WI38 (cell line): ENCODE measurements around the gene LY9.

Experiments
- H3K4me3 ChIP-seq: 2 replicates; pipeline ENCODE4 v1.5.1; 2011; ENCODE audit warnings: low read depth, mild to moderate bottlenecking, control low read depth, low read length
- CTCF ChIP-seq: IDR thresholded peaks from 2 replicates; pipeline ENCODE4 v1.5.1; 2012; ENCODE audit warnings: low read depth, mild to moderate bottlenecking, control low read depth, low read length

LY9 gene

GRCh38 chr1:160752924-160753323 is 43.0 kb upstream of the LY9 start:
- H3K4me3 ChIP-seq: no peak overlapping the region
- no peak for TF ChIP-seq CTCF

GRCh38 chr1:160753594-160753993 is 42.4 kb upstream of the LY9 start:
- no peak overlapping the region for H3K4me3 ChIP-seq
- TF ChIP-seq CTCF: no peak

- no peak overlapping the region for H3K4me3 ChIP-seq
- TF ChIP-seq CTCF: no peak
Observed at GRCh38 chr1:160755461-160755860, 40.5 kb upstream of the LY9 start.

DNA sequence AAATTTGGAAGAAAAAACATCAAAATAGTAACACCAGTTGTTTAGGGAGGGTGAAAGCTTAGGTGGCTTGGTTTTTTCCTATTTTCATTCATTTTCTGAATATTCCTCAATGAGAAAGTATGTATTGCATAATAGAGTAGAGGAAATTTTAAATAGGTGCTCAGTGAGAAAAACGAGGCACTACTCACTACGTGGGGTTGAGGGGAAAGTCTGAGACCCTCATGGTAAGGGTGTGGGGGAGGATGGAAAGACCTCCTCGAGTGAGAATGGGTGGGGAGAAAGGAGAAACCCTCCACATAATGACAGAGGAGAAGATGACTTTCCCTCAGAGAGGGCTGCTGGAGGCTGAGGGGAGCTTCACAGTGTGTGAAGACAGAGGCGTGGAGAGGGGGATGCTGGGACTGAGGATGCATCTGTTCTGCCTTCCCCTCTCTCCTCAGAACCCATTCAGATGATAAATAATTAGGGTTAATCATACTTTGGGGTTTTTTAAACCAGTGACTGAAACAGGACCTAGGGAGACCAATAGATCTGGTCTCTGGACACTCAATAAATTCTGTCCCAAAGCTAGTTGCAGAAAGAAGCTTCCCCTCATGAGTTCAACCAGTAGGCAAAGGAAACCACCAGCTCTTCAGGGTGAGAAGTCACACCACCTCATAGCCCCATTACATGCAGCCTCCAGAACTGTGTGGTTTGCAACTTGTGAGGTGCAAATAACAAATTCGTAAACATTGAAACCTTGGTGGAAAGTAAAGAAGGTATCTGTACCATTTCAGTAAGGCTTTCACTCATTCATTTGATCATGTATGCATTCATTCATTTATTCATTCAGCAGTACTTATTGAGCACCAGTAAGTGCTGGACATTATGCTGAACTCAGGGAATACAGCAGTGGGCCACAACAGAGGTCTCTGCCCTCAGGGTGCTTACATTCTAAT is 39.8 kb upstream of the LY9 start:
- no peak for TF ChIP-seq CTCF

GRCh38 chr1:160756849-160757201 is 39.1 kb upstream of the LY9 start:
- TF ChIP-seq CTCF: no peak
- H3K4me3 ChIP-seq: no peak overlapping the region

More for the DNA sequence above, 39.8 kb upstream of the LY9 start:
- no peak overlapping the region for H3K4me3 ChIP-seq

GRCh38 chr1:160758521-160758920 is 37.5 kb upstream of the LY9 start:
- no peak for TF ChIP-seq CTCF
- H3K4me3 ChIP-seq: no peak overlapping the region

- no peak for TF ChIP-seq CTCF
- H3K4me3 ChIP-seq: no peak overlapping the region
Observed at GRCh38 chr1:160759740-160760139, 36.2 kb upstream of the LY9 start.
